Measurements from ENCODE around the gene ADAMTS10.

DNA sequence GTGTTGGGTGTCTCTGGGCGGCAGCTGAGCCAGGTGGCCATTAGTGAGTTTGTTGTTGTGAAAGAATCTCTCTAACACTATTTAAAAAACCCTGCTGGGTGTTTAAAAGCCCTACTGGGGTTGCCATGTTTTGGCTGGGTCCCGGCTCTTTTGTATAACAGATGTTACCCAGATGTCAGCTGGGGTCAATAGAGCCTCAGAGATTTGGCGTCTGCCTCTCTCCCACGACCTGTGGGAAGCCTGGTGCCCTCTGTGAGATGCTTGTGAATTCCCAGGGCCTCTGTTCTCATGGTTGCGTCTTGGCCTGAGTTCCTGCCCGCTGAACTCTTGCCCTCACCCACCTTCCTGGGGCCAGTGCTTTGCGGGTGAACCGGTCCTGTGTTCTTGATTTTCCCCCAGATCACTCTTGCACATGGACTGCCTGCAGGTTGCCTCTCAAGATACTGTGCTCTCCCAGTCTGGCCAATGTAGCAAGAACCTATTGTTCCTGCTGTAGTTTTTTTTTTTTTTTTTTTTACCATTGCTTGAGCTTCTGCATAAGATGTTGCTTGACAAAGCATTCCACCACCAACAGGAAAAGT, 29.4 kb upstream of the ADAMTS10 start:
- TF ChIP-seq, protein P1, sequence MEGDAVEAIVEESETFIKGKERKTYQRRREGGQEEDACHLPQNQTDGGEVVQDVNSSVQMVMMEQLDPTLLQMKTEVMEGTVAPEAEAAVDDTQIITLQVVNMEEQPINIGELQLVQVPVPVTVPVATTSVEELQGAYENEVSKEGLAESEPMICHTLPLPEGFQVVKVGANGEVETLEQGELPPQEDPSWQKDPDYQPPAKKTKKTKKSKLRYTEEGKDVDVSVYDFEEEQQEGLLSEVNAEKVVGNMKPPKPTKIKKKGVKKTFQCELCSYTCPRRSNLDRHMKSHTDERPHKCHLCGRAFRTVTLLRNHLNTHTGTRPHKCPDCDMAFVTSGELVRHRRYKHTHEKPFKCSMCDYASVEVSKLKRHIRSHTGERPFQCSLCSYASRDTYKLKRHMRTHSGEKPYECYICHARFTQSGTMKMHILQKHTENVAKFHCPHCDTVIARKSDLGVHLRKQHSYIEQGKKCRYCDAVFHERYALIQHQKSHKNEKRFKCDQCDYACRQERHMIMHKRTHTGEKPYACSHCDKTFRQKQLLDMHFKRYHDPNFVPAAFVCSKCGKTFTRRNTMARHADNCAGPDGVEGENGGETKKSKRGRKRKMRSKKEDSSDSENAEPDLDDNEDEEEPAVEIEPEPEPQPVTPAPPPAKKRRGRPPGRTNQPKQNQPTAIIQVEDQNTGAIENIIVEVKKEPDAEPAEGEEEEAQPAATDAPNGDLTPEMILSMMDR (IDR thresholded peaks at IDR 0.05), result no peak
- no peak for TF ChIP-seq POLR2A (IDR thresholded peaks at IDR 0.05)

All from esophagus squamous epithelium (tissue), 4 donors.